ENCODE measurements around the gene TP53. TPM values are rescaled to one million over a fixed set of nuclear protein-coding genes. Genes with fewer than 3 reads are reported as not detected.

TP53 gene
- total RNA-seq, 1 experiment from 2014 or later, result 9.2 TPM

GRCh38 chr17:7715936-7716886, 28.9 kb upstream of the TP53 start:
- H3K9me3 ChIP-seq, result no peaks in the 10 kb centered on the region
- no peaks in the 10 kb centered on the region for H3K36me3 ChIP-seq (ENCODE audit: control insufficient read depth, insufficient read depth, low read length)
- H3K9me3 Mint-ChIP-seq (ENCODE audit: unreplicated experiment), result no peaks in the 10 kb centered on the region
- intact Hi-C loops (cut with micrococcal nuclease; ENCODE audit: unreplicated experiment), result no loop called here
- H3K4me1 ChIP-seq, result no peaks in the 10 kb centered on the region
- TF ChIP-seq CTCF (IDR thresholded peaks at IDR 0.05; ENCODE audit: insufficient read depth in 1 of 2, low read depth in 1 of 2, low read length in 1 of 2, severe bottlenecking in 1 of 2, unreplicated experiment in 1 of 2), result no peak
- H3K27ac Mint-ChIP-seq (ENCODE audit: unreplicated experiment), result peak overlapping the region; percentile 17
- no peaks in the 10 kb centered on the region for H3K4me1 Mint-ChIP-seq (ENCODE audit: low read depth, unreplicated experiment)
- DNase-seq, result no peak
- peaks cover 11% of the 10 kb centered on the region for H3K27me3 Mint-ChIP-seq (ENCODE audit: insufficient read depth, unreplicated experiment)
- ChIA-PET CTCF (interaction anchor here (0.6 to 3.0 kb wide), 8 partner anchors 10 to 312 kb away, joined by 4 to 24 read pairs (median 8); partner anchors contain the start of genes EFNB3, SAT2, TMEM256 and WRAP53), POLR2A (no interaction called here)
- no peaks in the 10 kb centered on the region for H3K27me3 ChIP-seq (replicated peaks; ENCODE audit: control insufficient read depth, insufficient read depth, low read length)
- H3K4me3 ChIP-seq (ENCODE audit: low read depth, low read length), result peak overlapping the region; percentile 55
- no peaks in the 10 kb centered on the region for H3K36me3 Mint-ChIP-seq (ENCODE audit: insufficient read depth, unreplicated experiment)
- no TSS peak for BruUV-seq (replicated peaks)
- H3K4me3 Mint-ChIP-seq (ENCODE audit: unreplicated experiment), result peak overlapping the region; percentile 85

- no peaks in the 10 kb centered on the region for H3K36me3 ChIP-seq (ENCODE audit: control insufficient read depth, insufficient read depth, low read length)
- Mint-ChIP-seq H3K4me1 (ENCODE audit: low read depth, unreplicated experiment) (no peaks in the 10 kb centered on the region), H3K36me3 (ENCODE audit: insufficient read depth, unreplicated experiment) (peaks cover 5% of the 10 kb centered on the region), H3K4me3 (ENCODE audit: unreplicated experiment) (no peak overlapping the region), H3K9me3 (ENCODE audit: unreplicated experiment) (no peaks in the 10 kb centered on the region), H3K27me3 (ENCODE audit: insufficient read depth, unreplicated experiment) (peaks cover 11% of the 10 kb centered on the region), H3K27ac (ENCODE audit: unreplicated experiment) (no peak overlapping the region)
- TF ChIP-seq CTCF (IDR thresholded peaks at IDR 0.05; ENCODE audit: insufficient read depth in 1 of 2, low read depth in 1 of 2, low read length in 1 of 2, severe bottlenecking in 1 of 2, unreplicated experiment in 1 of 2), result no peak
- no peak for DNase-seq
- ChIA-PET CTCF (interaction anchor here (0.5 to 3.0 kb wide), 3 partner anchors 9 to 216 kb away, joined by 4 to 24 read pairs (median 8); partner anchors contain the start of genes EFNB3 and WRAP53), POLR2A (no interaction called here)
- no peaks in the 10 kb centered on the region for H3K9me3 ChIP-seq
- no peak overlapping the region for H3K4me3 ChIP-seq (ENCODE audit: low read depth, low read length)
- no peaks in the 10 kb centered on the region for H3K27me3 ChIP-seq (replicated peaks; ENCODE audit: control insufficient read depth, insufficient read depth, low read length)
- intact Hi-C loops (cut with micrococcal nuclease; ENCODE audit: unreplicated experiment), result no loop called here
- no TSS peak for BruUV-seq (replicated peaks)
- H3K4me1 ChIP-seq, result no peaks in the 10 kb centered on the region
Measured at GRCh38 chr17:7714721-7715594, 27.7 kb upstream of the TP53 start.

- intact Hi-C loops (cut with micrococcal nuclease; ENCODE audit: unreplicated experiment), result no loop called here
- Histone ChIP-seq H3K4me1 (no peaks in the 10 kb centered on the region), H3K9me3 (no peaks in the 10 kb centered on the region), H3K27me3 (replicated peaks; ENCODE audit: control insufficient read depth, insufficient read depth, low read length) (no peaks in the 10 kb centered on the region), H3K36me3 (ENCODE audit: control insufficient read depth, insufficient read depth, low read length) (no peaks in the 10 kb centered on the region), H3K4me3 (ENCODE audit: low read depth, low read length) (no peak overlapping the region)
- TF ChIP-seq CTCF (IDR thresholded peaks at IDR 0.05; ENCODE audit: insufficient read depth in 1 of 2, low read depth in 1 of 2, low read length in 1 of 2, severe bottlenecking in 1 of 2, unreplicated experiment in 1 of 2), result no peak
- ChIA-PET POLR2A (no interaction called here), CTCF (no interaction called here)
- no TSS peak for BruUV-seq (replicated peaks)
- H3K27me3 Mint-ChIP-seq (ENCODE audit: insufficient read depth, unreplicated experiment), result peaks cover 11% of the 10 kb centered on the region
- no peaks in the 10 kb centered on the region for H3K9me3 Mint-ChIP-seq (ENCODE audit: unreplicated experiment)
- peaks cover 5% of the 10 kb centered on the region for H3K36me3 Mint-ChIP-seq (ENCODE audit: insufficient read depth, unreplicated experiment)
- no peak overlapping the region for H3K27ac Mint-ChIP-seq (ENCODE audit: unreplicated experiment)
- no peak for DNase-seq
- H3K4me3 Mint-ChIP-seq (ENCODE audit: unreplicated experiment), result no peak overlapping the region
- H3K4me1 Mint-ChIP-seq (ENCODE audit: low read depth, unreplicated experiment), result no peaks in the 10 kb centered on the region
Measured at GRCh38 chr17:7713782-7714181, 26.5 kb upstream of the TP53 start.
